HCT116 (cell line): ENCODE data around the gene FRY. TPM values are rescaled to one million over a fixed set of nuclear protein-coding genes. Genes with fewer than 3 reads are reported as not detected.

Experiments used
- ATAC-seq: fragments of 200-7000 bp; cut with Tn5 transposase; 2 replicates; pipeline ENCODE4 v1.9.1; 2020; ENCODE audit warnings: mild to moderate bottlenecking, moderate library complexity
- BruUV-seq: library from RNA; stranded (reverse); fragments of 400-500 nt; replicated peaks from 2 replicates; lab custom pipeline; 2021; lab: Mats Ljungman, UMichigan
- CTCF ChIA-PET: fragments of 300-600 bp; sonication (Branson Sonifier 250); formaldehyde crosslinking; loops from one replicate; lab custom pipeline; 2021; ENCODE audit warnings: antibody characterized with exemption; lab: Charles Lee
- POLR2A ChIA-PET: fragments of 300-600, 350-600 bp; sonication (Branson Sonifier 250); formaldehyde crosslinking; loops from one replicate; lab custom pipeline; 2021; ENCODE audit warnings: antibody characterized with exemption; lab: Charles Lee
- RAD21 ChIA-PET, 2 experiments: fragments of 300-600 bp; sonication (Branson Sonifier 250); formaldehyde crosslinking; loops; one replicate each; lab custom pipeline; 2023; ENCODE audit warnings: low total read pairs in 2 of 2; ENCODE audit not compliant: uncharacterized antibody in 2 of 2, unreplicated experiment in 2 of 2, low non-redundant PET in 1 of 2; lab: Charles Lee
- DNase-seq: peaks from one replicate; pipeline ENCODE4 v3.0.0-alpha.2; 2010; ENCODE audit warnings: low read depth, low spot score
- H2AFZ ChIP-seq: fragments of 200-600 bp; shearing (Covaris generic), sonication (generic); 2 replicates; pipeline ENCODE4 v1.6.1; 2017; ENCODE audit warnings: low read depth, mixed run types, mixed read lengths, antibody characterized with exemption, low read length; ENCODE audit not compliant: poor library complexity, severe bottlenecking
- H3K27ac ChIP-seq: 2 replicates; pipeline ENCODE4 v1.5.1; 2012; ENCODE audit warnings: low read depth, low read length
- H3K27me3 ChIP-seq: fragments of 200-600 bp; sonication (generic); 2 replicates; pipeline ENCODE4 v1.6.1; 2016; ENCODE audit warnings: mixed run types, low read length, mixed read lengths; ENCODE audit not compliant: insufficient read depth
- H3K36me3 ChIP-seq, 2 experiments: fragments of 200-500 bp in 1 of 2; fragments of 200-600 bp in 1 of 2; sonication (Bioruptor generic) in 1 of 2; sonication (generic) in 1 of 2; 2 replicates each; pipeline versions ENCODE4 v1.5.1 to v1.6.1; 2014 to 2016; ENCODE audit warnings: low read length in 2 of 2, inconsistent platforms in 1 of 2, mixed read lengths in 1 of 2, mixed run types in 1 of 2; ENCODE audit not compliant: insufficient read depth in 2 of 2, control insufficient read depth in 1 of 2
- H3K4me1 ChIP-seq, 2 experiments: fragments of 200-600 bp in 1 of 2; sonication (generic) in 1 of 2; 2 replicates each; pipeline versions ENCODE4 v1.5.1 to v1.6.1; 2012 to 2017; ENCODE audit warnings: low read length in 2 of 2, inconsistent platforms in 1 of 2, mild to moderate bottlenecking in 1 of 2, mixed read lengths in 1 of 2, mixed run types in 1 of 2, moderate library complexity in 1 of 2; ENCODE audit not compliant: insufficient read depth in 2 of 2, control insufficient read depth in 1 of 2
- H3K4me2 ChIP-seq: fragments of 200-600 bp; sonication (generic); 2 replicates; pipeline ENCODE4 v1.6.1; 2017; ENCODE audit warnings: mixed run types, low read length, mixed read lengths
- H3K4me3 ChIP-seq, 2 experiments: fragments of 200-600 bp in 1 of 2; sonication (generic) in 1 of 2; replicated peaks in 1 of 2; 2 replicates each; pipeline ENCODE4 v1.5.1; 2011 to 2016; ENCODE audit warnings: low read length in 2 of 2, control low read depth in 1 of 2, low read depth in 1 of 2, mild to moderate bottlenecking in 1 of 2, mixed read lengths in 1 of 2, mixed run types in 1 of 2
- H3K79me2 ChIP-seq: fragments of 200-600 bp; sonication (generic); 2 replicates; pipeline ENCODE4 v1.6.1; 2017; ENCODE audit warnings: mild to moderate bottlenecking, mixed run types, low read length, moderate library complexity, mixed read lengths; ENCODE audit not compliant: insufficient read depth
- H3K9ac ChIP-seq: fragments of 200-600 bp; sonication (generic); 2 replicates; pipeline ENCODE4 v1.6.1; 2016; ENCODE audit warnings: low read length, mixed read lengths
- H3K9me2 ChIP-seq: fragments of 200-600 bp; sonication (generic), shearing (Covaris generic); 2 replicates; pipeline ENCODE4 v1.6.1; 2017; ENCODE audit warnings: mixed run types, mild to moderate bottlenecking, moderate library complexity; ENCODE audit not compliant: insufficient read depth
- H3K9me3 ChIP-seq, 2 experiments: fragments of 200-500 bp in 1 of 2; fragments of 200-600 bp in 1 of 2; sonication (Bioruptor generic) in 1 of 2; sonication (generic) in 1 of 2; 2 replicates each; pipeline ENCODE4 v1.6.1; 2014 to 2017; ENCODE audit warnings: low read length in 2 of 2, mixed read lengths in 2 of 2, inconsistent platforms in 1 of 2, low read depth in 1 of 2, mild to moderate bottlenecking in 1 of 2, mixed run types in 1 of 2, moderate library complexity in 1 of 2; ENCODE audit not compliant: control insufficient read depth in 1 of 2, insufficient read depth in 1 of 2
- H4K20me1 ChIP-seq: fragments of 200-600 bp; sonication (generic), shearing (Covaris generic); 2 replicates; pipeline ENCODE4 v1.6.1; 2017; ENCODE audit warnings: mixed run types, mild to moderate bottlenecking, moderate library complexity; ENCODE audit not compliant: insufficient read depth
- ATF3 ChIP-seq: IDR thresholded peaks from 2 replicates; pipeline ENCODE4 v1.6.1; 2012
- ELF1 ChIP-seq: IDR thresholded peaks from 2 replicates; pipeline ENCODE4 v1.6.1; 2012; ENCODE audit warnings: low read depth, borderline replicate concordance
- FOSL1 ChIP-seq: IDR thresholded peaks from 2 replicates; pipeline ENCODE4 v1.6.1; 2012; ENCODE audit warnings: low read depth
- POLR2A ChIP-seq: IDR thresholded peaks from 2 replicates; pipeline ENCODE4 v1.7.0; 2011; ENCODE audit warnings: borderline replicate concordance; ENCODE audit not compliant: insufficient read depth, insufficient read length; ENCODE audit errors: extremely low read depth
- RAD21 ChIP-seq: IDR thresholded peaks from 2 replicates; pipeline ENCODE4 v1.6.1; 2012; ENCODE audit warnings: low read depth, mild to moderate bottlenecking
- SP1 ChIP-seq: IDR thresholded peaks from 2 replicates; pipeline ENCODE4 v1.6.1; 2012; ENCODE audit warnings: low read depth
- TCF7L2 ChIP-seq: IDR thresholded peaks from 2 replicates; pipeline ENCODE4 v1.7.0; 2011; ENCODE audit warnings: borderline replicate concordance, inconsistent platforms; ENCODE audit not compliant: insufficient read depth, insufficient read length; ENCODE audit errors: extremely low read depth
- ZBTB33 ChIP-seq: IDR thresholded peaks from 2 replicates; pipeline ENCODE4 v1.6.1; 2011; ENCODE audit warnings: mild to moderate bottlenecking, low read length, moderate library complexity; ENCODE audit not compliant: insufficient replicate concordance; ENCODE audit errors: extremely low read depth
- ZFX ChIP-seq: fragments of 450-650 bp; IDR thresholded peaks from 2 replicates; pipeline ENCODE4 v1.6.1; 2017
- intact Hi-C: fragments of 100-400 bp; cut with micrococcal nuclease; formaldehyde crosslinking; loops from 2 replicates; pipeline ENCODE4 v1.10.0; 2022
- total RNA-seq: library from RNA; stranded (reverse); gene quantifications from one replicate; pipeline ENCODE4 v1.2.1, GENCODE V29; 2021; ENCODE audit not compliant: unreplicated experiment

FRY gene
- total RNA-seq, 1 experiment from 2014 or later = 1.4 TPM

- H4K20me1 ChIP-seq = no peaks in the 10 kb centered on the region
- H2AFZ ChIP-seq = no peak overlapping the region
- RAD21 ChIA-PET = no interaction called here
- no peak for DNase-seq
- no peaks in the 10 kb centered on the region for H3K27me3 ChIP-seq
- POLR2A ChIA-PET = no interaction called here
- intact Hi-C loops = no loop called here
- no peak overlapping the region for H3K27ac ChIP-seq
- no peaks in the 10 kb centered on the region for H3K79me2 ChIP-seq
- no peak overlapping the region for H3K9ac ChIP-seq
- peaks cover 0 to 2% of the 10 kb centered on the region in 2 experiments; a peak in 1 of 4 replicates for H3K4me1 ChIP-seq
- H3K36me3 ChIP-seq = no peaks in the 10 kb centered on the region
- TF ChIP-seq ZFX = no peak
- no peak for TF ChIP-seq ZBTB33
- no peak for TF ChIP-seq ATF3
- no peak for TF ChIP-seq POLR2A
- no peak for TF ChIP-seq TCF7L2
- TF ChIP-seq RAD21 = no peak
- TF ChIP-seq FOSL1 = no peak
- TF ChIP-seq, all 23 proteins: peak for 0
- H3K4me3 ChIP-seq = no peak overlapping the region
- no peaks in the 10 kb centered on the region for H3K9me2 ChIP-seq
- no peak overlapping the region for H3K4me2 ChIP-seq
- H3K9me3 ChIP-seq = no peaks in the 10 kb centered on the region
- ATAC-seq = no peak
- BruUV-seq = no TSS peak
- CTCF ChIA-PET = interaction anchor here (1.4 kb wide), 1 partner anchor 17 kb away, joined by 7 read pairs; no protein-coding TSS in a partner anchor
Observed at GRCh38 chr13:32147976-32148375, 116.4 kb downstream of the FRY start.

- no peak overlapping the region for H3K4me3 ChIP-seq
Observed at GRCh38 chr13:32150239-32150638, 118.7 kb downstream of the FRY start.

More at GRCh38 chr13:32150239-32150638, 118.7 kb downstream of the FRY start:
- H3K9ac ChIP-seq = no peak overlapping the region
- ChIA-PET RAD21 (no interaction called here), POLR2A (no interaction called here), CTCF (no interaction called here)
- H3K9me2 ChIP-seq = no peaks in the 10 kb centered on the region
- TF ChIP-seq SP1 (no peak), ELF1 (no peak), TCF7L2 (no peak), POLR2A (no peak)
- H4K20me1 ChIP-seq = no peaks in the 10 kb centered on the region
- H3K36me3 ChIP-seq = no peaks in the 10 kb centered on the region
- H3K9me3 ChIP-seq = no peaks in the 10 kb centered on the region
- H3K79me2 ChIP-seq = no peaks in the 10 kb centered on the region
- no peaks in the 10 kb centered on the region for H3K4me1 ChIP-seq
- no peak for ATAC-seq
- H3K27ac ChIP-seq = no peak overlapping the region
- H2AFZ ChIP-seq = no peak overlapping the region
- H3K4me2 ChIP-seq = no peak overlapping the region
- no TSS peak for BruUV-seq
- H3K27me3 ChIP-seq = no peaks in the 10 kb centered on the region
- intact Hi-C loops = no loop called here
- DNase-seq = no peak
